ENCODE data around the gene CRYGB.
"Not testable (repeated sequence)": the region's sequence is repeated elsewhere in the genome, so short reads cannot be mapped to it uniquely, and the experiment has no call there.

GRCh38 chr2:208124013-208124715 lies 21.8 kb downstream of the CRYGB start, which contains the start of gene CRYGD:
- TF ChIP-seq CTCF, EP300 (IDR thresholded peaks at IDR 0.05): not testable (repeated sequence)

Data from gastroesophageal sphincter (tissue), 3 donors.